DOHH2 (cell line): ENCODE measurements around the gene PRAME.

ENCODE experiments used
- H3F3A ChIP-seq: fragments of 200-600 bp; sonication (generic), shearing (Covaris generic); 2 replicates; pipeline ENCODE4 v1.6.0; 2016; ENCODE audit warnings: antibody characterized with exemption, mild to moderate bottlenecking; ENCODE audit not compliant: control insufficient read depth, insufficient read depth
- H3K27ac ChIP-seq: fragments of 200-600 bp; sonication (generic); 2 replicates; pipeline ENCODE4 v1.5.1; 2014; ENCODE audit warnings: low read depth, mild to moderate bottlenecking, low read length, moderate library complexity
- H3K27me3 ChIP-seq: fragments of 200-600 bp; sonication (generic); 2 replicates; pipeline ENCODE4 v1.6.1; 2014; ENCODE audit warnings: mild to moderate bottlenecking, low read length, mixed read lengths; ENCODE audit not compliant: control insufficient read depth
- H3K36me3 ChIP-seq: fragments of 200-600 bp; sonication (generic); 2 replicates; pipeline ENCODE4 v1.6.1; 2014; ENCODE audit warnings: mild to moderate bottlenecking, low read length, moderate library complexity, mixed read lengths; ENCODE audit not compliant: control insufficient read depth
- H3K4me1 ChIP-seq: fragments of 200-600 bp; sonication (generic); 2 replicates; pipeline ENCODE4 v1.6.1; 2014; ENCODE audit warnings: mild to moderate bottlenecking, low read length, mixed read lengths; ENCODE audit not compliant: control insufficient read depth
- H3K4me2 ChIP-seq: fragments of 200-600 bp; sonication (generic); 2 replicates; pipeline ENCODE4 v1.6.0; 2014; ENCODE audit warnings: mild to moderate bottlenecking, low read length, moderate library complexity
- H3K4me3 ChIP-seq: fragments of 200-600 bp; sonication (generic); 2 replicates; pipeline ENCODE4 v1.5.1; 2014; ENCODE audit warnings: mild to moderate bottlenecking, low read length, mixed read lengths
- H3K79me2 ChIP-seq: fragments of 200-600 bp; sonication (generic); 2 replicates; pipeline ENCODE4 v1.6.1; 2014; ENCODE audit warnings: mild to moderate bottlenecking, low read length, mixed read lengths; ENCODE audit not compliant: control insufficient read depth
- H3K9me2 ChIP-seq: fragments of 200-600 bp; sonication (generic); replicated peaks from 2 replicates; pipeline ENCODE4 v1.6.1; 2014; ENCODE audit warnings: mild to moderate bottlenecking, low read length, mixed read lengths; ENCODE audit not compliant: control insufficient read depth
- H3K9me3 ChIP-seq: fragments of 200-600 bp; sonication (generic); 2 replicates; pipeline ENCODE4 v1.6.1; 2014; ENCODE audit warnings: antibody characterized with exemption, low read length, mixed read lengths; ENCODE audit not compliant: control insufficient read depth, insufficient read depth
- H4K20me1 ChIP-seq: fragments of 200-600 bp; sonication (generic); 2 replicates; pipeline ENCODE4 v1.6.0; 2014; ENCODE audit warnings: low read depth, mild to moderate bottlenecking, antibody characterized with exemption, low read length, moderate library complexity; ENCODE audit not compliant: control insufficient read depth, insufficient read depth
- EZH2phosphoT487 ChIP-seq: fragments of 200-600 bp; sonication (generic); IDR thresholded peaks from 2 replicates; pipeline ENCODE4 v1.6.1; 2017; ENCODE audit warnings: borderline replicate concordance, mild to moderate bottlenecking, antibody characterized with exemption, low read length, moderate library complexity, mixed read lengths
- TF ChIP-seq, protein P1 (sequence below): fragments of 200-600 bp; sonication (generic); IDR thresholded peaks from one replicate; pipeline ENCODE4 v1.5.1; 2014; ENCODE audit warnings: antibody characterized with exemption, mild to moderate bottlenecking, low read depth, low read length; ENCODE audit not compliant: poor library complexity, severe bottlenecking

Gene PRAME

DNA sequence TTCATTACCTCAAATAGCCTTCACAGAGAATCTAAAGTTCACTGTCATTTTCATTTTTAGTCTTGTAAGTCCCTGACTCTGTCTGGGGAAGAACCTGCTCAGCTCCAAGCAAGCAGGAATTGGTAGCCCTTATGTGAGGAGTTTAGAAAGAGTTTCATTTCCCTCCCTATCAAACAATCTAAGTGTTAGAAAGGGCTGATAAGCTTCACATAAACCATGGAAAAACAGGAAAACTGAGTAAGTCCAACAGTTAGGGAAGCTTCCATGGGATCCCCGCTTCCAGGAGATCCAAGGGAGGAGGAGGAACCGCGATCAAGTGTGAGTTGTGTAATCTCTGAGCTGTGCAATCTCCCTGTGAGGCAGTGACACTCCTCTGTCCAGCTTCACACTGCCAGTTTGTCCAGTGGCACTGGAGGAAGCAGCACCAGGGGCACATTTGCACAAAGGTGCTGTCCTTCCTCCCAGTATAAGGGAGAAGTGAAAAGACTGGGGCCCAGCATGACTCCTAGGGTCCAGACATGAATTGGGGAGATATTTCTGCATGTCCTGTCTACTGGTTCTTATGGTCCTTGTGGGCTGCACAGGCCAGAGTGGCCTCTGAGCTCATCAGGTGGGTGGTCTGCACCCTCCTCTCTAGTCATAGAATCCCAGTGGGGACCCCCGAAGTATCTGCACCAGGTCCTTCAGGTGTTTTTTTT lies 4.3 kb downstream of the PRAME start:
- no peak overlapping the region for H3K27ac ChIP-seq
- H3K27me3 ChIP-seq = no peaks in the 10 kb centered on the region
- no peaks in the 10 kb centered on the region for H3K36me3 ChIP-seq
- H3F3A ChIP-seq = no peaks in the 10 kb centered on the region
- TF ChIP-seq, protein P1, sequence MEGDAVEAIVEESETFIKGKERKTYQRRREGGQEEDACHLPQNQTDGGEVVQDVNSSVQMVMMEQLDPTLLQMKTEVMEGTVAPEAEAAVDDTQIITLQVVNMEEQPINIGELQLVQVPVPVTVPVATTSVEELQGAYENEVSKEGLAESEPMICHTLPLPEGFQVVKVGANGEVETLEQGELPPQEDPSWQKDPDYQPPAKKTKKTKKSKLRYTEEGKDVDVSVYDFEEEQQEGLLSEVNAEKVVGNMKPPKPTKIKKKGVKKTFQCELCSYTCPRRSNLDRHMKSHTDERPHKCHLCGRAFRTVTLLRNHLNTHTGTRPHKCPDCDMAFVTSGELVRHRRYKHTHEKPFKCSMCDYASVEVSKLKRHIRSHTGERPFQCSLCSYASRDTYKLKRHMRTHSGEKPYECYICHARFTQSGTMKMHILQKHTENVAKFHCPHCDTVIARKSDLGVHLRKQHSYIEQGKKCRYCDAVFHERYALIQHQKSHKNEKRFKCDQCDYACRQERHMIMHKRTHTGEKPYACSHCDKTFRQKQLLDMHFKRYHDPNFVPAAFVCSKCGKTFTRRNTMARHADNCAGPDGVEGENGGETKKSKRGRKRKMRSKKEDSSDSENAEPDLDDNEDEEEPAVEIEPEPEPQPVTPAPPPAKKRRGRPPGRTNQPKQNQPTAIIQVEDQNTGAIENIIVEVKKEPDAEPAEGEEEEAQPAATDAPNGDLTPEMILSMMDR = no peak
- TF ChIP-seq EZH2phosphoT487 = no peak
- no peaks in the 10 kb centered on the region for H3K79me2 ChIP-seq
- no peak overlapping the region for H3K4me3 ChIP-seq
- no peaks in the 10 kb centered on the region for H4K20me1 ChIP-seq
- no peaks in the 10 kb centered on the region for H3K9me2 ChIP-seq
- no peak overlapping the region for H3K4me2 ChIP-seq
- H3K9me3 ChIP-seq = no peaks in the 10 kb centered on the region
- H3K4me1 ChIP-seq = peaks cover 14% of the 10 kb centered on the region

DNA sequence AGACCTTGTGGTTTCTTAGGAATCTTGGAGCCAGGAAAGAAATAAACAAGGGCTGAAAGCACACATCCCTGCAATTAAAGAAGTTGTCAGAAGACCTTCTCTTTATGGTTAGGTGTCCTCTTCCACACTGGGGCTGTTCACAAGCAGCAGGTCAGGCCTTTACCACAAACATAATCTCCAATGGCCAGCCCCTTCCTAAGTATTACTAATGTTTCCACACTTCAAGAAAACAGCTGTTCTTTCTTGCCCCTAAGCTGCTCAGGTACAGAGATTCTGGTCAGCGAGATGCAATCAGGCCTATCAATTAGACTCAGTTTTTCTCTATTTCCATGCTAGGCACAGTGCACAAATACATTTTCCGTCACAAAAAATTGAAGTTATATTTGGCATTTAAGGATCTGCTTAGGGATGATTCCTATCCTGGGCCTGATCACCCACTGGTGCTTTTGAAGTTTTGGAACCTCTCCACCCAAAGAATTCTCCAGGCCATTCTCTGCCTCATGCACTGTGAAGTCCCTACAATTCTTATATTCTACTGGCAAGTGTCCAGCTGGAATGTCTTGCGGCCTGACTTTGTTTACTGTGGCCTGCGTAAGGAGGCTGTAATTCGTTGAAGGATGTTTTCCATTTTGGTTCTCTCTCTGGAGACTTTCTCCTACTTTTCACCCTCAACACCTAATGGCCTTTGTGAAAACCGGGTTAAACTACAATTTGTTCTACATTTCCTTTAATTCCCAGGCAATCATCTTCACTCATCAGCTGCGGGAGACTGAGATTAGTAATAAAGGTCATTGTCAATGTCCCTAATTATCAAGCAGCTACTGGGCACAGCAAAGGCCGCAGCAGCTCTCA lies 5.1 kb downstream of the PRAME start:
- Histone ChIP-seq H3K79me2 (no peaks in the 10 kb centered on the region), H3K36me3 (no peaks in the 10 kb centered on the region), H3K9me3 (no peaks in the 10 kb centered on the region), H3K4me3 (no peak overlapping the region), H3K9me2 (no peaks in the 10 kb centered on the region), H3K4me2 (no peak overlapping the region), H3F3A (no peaks in the 10 kb centered on the region), H3K27ac (no peak overlapping the region), H3K27me3 (no peaks in the 10 kb centered on the region), H4K20me1 (no peaks in the 10 kb centered on the region), H3K4me1 (peaks cover 6% of the 10 kb centered on the region)
- TF ChIP-seq EZH2phosphoT487 = no peak
- TF ChIP-seq, protein P1 = no peak

DNA sequence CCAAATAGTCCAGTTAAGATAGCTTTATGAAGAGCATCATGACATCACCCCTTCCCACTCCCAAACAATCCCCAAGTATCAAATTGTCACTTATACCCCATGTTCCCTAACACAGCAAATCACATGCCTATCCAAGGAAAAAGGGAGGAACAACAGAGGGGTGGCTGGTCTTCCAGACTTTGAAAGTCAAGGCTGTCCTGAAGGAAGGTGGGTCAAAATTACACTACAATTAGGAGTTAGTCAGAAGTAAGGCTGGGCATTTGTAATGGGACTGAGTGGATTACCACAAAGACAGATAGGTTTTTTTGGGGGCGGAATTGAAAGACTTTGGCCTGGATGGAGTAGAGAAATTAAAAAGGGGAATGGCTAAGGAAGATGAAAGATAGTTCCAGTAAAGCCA lies 5.9 kb downstream of the PRAME start:
- no peak overlapping the region for H3K4me3 ChIP-seq
- no peak overlapping the region for H3K4me2 ChIP-seq
- H3K4me1 ChIP-seq = peaks cover 7% of the 10 kb centered on the region
- no peak overlapping the region for H3K27ac ChIP-seq
- H3F3A ChIP-seq = no peaks in the 10 kb centered on the region
- no peaks in the 10 kb centered on the region for H3K36me3 ChIP-seq
- H3K9me2 ChIP-seq = no peaks in the 10 kb centered on the region
- H4K20me1 ChIP-seq = no peaks in the 10 kb centered on the region
- no peak for TF ChIP-seq EZH2phosphoT487
- TF ChIP-seq, protein P1 = no peak
- H3K9me3 ChIP-seq = no peaks in the 10 kb centered on the region
- no peaks in the 10 kb centered on the region for H3K79me2 ChIP-seq
- no peaks in the 10 kb centered on the region for H3K27me3 ChIP-seq
